GM21447 (cell line): ENCODE data around the gene PBX3.

Source experiments
- ATAC-seq: cut with Tn5 transposase; IDR thresholded peaks from one replicate; pipeline ENCODE4 v1.9.1; 2021; ENCODE audit not compliant: unreplicated experiment

PBX3 gene

DNA sequence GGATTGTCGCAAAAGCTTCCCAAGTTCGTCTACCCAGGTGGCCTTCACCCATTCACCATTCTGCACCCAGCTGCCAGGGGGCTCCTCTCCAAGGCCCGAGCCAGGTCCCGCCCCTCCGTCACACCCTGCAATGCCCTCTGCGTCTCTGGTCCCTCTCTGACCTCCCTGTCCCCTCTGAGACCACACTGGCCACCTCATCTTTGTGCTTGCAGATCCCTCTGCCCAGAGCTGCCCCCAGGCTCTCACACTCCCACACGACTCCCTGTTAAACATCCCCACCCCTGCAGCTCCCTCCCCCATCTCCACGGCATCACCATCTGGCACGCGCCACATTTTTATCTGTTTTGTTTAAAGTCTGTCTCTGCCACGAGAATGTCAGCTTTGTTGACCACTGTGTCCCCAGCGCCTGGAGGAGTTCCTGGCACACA, 243.6 kb downstream of the PBX3 start:
- ATAC-seq, result no peak

DNA sequence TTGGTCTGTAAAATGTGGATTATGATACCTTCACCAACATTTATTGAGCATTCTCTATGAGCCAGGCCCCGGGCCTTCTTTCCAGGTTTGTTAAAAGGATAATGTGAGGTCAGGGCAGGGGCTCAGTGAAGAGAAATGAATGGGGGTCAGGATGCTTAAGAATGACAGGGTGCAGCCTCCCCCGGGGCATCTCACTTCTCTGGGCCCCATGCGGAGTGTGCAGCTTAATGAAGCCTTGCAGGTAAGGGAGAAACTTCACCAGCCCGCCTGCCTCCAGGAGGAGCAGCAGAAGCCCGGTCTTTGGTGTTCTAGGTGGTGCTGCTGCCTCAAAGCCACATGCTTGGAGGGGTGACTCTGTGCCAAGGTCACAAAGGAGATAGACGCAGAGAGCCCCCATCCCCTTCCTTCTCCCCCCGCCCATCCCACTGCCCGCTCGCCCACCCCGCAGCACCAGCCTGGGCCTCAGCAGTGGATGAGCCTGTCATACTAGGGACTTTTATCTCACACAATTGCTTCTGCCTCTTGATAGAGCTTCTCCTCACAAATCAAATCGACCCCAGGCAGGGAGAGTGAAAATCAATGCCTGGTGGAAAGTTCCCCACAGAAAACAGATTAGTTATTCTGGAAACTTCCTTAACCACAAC, 244.8 kb downstream of the PBX3 start:
- ATAC-seq, result no peak

DNA sequence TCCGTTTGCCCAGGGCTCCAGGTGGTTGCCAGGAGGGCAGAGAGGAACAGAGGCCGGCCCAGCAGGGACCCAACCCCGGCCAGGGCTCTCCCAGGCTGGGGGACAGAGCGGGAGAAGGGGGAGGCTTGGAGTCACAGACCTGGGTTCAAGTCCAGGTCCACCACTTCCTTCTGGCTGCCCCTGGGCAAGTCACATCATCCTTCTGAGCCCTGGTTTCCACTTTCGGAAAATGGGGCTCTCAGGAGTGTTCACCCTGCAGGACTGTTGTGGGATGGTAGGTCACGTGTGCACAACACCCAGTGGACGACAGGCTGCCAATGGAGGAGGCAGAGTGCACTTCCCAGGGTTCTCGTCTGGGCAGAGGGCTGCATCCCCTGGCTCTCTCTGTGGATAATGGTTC, 245.4 kb downstream of the PBX3 start:
- no peak for ATAC-seq

DNA sequence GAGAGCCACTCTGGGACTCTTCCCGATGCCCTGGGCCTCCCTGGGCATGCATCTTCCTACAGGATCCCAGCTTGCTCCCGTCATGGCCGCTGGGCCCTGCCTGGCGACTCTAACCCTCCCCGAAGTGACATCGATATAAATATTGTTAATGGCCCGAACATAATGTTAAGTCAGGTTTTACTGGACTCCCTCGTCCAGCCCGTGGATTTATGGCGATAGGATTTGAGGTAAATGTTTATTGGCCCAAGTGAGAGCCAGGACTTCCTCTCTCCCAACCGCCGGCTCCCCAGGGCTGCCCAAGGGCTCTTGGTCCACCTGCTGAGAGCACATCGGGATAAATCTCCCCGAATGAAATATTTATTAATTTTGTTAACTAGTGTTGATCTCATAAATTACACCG, 246.3 kb downstream of the PBX3 start:
- ATAC-seq, result no peak

DNA sequence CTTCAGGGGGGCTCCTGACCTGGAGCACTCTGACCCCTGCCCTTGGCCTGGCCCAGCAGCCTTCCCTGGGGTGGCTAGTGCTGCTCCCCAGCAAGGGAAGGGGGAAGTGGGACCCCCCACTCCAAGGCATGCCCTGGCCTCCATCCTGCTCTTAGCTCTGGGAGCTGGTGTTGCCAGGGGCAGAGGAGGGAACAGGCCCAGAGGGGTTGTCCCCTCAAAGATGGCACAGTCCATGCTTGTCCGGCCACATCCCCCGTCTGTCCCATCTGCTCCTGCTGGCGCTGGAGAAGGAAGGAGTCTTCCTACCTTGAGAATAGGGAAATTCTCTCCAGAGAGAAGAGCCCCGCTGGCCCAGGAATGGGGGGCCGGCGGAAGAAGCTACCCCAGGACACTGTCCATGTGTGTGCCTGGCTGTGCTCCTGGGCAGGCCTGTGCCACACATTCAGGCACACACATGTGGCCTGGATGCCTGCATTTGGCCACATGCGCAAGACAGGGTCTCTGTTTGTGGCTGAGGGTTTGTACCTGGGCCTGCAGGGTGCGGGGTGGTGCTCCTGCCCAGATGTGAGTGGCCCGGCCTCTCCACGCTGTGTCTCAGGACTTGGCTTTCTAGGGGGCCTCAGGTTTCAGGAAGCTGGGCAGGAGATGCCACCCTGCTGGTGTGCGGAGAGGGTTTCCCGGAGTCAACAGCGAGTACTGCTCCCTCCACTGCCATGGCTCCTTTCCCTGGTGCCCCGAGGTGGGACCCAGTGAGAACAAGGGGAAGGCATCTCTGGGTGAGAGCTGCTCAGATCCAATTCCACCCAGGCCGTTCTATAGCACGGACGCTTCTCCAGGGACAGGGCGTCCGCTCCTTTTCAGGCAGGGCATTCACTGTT, 247.1 kb downstream of the PBX3 start:
- ATAC-seq, result no peak

DNA sequence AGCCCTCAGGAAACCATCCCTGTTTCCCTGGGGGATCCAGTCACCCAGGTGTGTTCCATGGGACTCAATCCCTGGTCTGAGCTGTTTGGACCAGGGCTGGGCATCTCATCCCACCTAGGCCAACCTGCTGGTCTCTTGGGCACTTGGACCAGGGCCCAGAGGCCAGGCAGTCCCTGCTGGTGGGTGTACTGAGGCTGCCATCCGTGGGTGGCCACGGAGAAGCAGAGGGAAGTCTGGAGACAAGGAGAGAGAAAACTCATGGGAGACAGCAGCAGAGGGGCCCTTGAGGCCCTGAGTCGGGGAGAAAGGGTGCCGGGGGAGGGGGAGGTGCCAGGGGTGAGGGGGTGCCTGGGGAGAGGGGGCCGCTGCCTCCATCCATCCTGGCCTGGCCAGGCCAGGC, 247.8 kb downstream of the PBX3 start:
- ATAC-seq, result no peak

DNA sequence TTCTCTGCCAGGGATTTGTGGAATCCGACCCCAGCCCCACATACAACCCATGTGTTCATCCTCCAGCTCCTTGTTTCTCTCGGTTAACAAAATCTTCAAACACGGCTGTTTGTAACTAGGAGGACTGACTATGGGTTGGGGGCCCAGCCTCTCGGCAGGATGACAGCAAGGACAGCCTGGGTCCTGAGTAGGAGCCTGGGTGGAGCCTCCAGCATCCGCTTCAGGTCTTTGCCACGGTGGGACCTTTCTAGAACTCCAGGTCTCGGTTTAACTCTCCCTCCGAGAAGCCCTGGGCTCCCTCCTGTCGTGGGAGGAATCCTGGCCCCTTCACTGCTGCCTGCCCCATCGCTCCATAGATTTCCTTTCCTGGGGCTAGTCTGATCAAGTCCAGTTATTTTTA, 248.5 kb downstream of the PBX3 start:
- no peak for ATAC-seq

DNA sequence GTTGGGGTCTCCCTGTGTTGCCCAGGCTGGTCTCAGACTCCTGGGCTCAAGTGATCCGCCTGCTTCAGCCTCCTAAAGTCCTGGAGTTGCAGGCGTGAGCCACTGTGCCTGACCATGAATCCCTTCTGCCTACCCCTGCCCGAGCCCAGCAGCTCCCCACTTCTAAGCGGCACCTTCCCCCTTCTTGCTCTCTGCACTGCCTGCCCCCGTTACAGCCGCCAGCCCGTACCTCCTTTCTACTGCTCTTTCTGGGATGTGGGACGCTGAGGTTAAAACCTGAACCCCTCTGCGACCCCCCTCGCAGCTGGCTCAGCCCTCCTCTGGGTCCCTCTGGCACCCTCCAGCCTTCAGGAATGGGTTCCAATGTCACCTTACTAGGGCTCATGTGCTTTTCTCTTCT, 249.6 kb downstream of the PBX3 start:
- ATAC-seq, result no peak

DNA sequence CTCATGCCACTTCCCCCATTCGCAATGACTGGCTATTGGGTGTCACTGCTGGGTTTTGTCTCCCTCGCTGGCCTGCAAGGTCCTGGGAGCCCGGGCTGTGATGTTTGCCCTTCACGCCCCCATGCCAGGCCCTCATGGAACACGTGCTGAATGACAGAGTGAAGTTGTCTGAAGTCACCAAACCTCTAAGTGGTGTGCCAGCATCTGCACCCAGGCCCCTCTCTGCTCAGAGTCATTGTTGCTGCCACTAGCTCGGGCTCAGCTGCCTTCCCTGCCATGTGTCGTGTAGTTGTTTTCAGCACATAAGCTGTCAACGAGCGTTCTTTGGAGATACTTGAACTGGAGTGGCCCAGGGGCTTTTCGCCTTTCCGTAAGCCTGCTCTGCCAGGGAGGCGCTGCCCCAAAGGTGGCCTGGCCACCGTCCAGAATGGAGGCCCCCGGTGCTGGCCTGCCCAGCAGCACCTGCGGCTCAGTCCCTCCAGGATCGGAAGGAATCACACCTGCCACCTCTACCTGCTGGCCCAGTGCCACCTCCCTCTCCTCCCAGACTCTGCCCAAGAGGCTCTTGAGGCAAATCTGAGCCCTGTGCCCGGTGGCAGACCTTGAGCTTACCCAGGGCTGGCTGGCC, 250.1 kb downstream of the PBX3 start:
- no peak for ATAC-seq

DNA sequence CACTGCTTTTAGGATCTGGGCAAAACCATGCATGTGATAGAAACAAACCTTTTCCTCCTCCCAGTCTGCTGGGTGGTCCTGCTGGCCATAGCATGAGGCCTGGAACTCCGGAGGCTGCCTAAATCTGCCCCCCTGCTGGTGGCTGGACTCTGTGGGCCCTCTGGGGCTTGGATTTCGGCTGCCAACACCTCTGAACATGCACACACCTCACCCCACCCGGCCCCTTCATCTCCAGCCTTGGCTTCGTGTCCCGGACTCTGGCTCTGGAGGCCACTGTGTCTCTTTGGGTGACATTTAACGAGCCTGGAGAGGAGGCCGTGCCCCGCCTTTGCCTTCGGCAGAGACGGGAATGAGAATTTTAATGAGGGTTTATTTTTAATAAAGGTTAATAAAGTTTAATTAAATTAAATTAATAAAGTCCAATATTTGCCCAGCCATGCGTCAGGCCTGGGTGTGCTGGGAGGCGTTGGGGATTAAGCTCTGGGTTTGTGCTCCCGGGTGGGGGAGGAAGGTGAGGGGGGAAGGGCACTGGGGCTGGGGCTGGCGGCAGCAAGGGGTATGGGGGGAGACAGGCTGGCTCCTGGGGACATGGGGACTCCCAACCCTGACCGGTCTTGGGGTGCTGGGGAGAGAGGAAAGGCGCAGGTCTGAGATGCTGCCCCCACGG, 251.8 kb downstream of the PBX3 start:
- ATAC-seq, result no peak

DNA sequence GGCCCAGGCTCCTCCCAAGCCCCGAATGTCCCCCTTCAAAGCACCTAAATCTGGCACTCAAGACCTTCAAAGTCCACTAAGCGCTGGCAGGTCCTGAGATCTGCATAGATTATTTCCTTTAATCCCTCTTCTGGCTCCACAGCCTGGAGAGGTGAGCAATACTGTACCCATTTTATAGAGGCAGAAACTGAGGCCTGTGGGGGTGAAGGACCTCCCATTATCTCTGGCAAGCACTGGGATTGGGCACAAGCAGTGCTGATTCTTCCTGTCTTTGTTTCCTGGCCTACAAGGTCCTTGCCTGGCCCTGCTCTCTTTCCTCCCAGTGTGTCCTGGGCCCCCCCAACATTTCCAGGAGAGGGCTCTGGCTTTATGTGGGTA, 252.3 kb downstream of the PBX3 start:
- ATAC-seq, result no peak

DNA sequence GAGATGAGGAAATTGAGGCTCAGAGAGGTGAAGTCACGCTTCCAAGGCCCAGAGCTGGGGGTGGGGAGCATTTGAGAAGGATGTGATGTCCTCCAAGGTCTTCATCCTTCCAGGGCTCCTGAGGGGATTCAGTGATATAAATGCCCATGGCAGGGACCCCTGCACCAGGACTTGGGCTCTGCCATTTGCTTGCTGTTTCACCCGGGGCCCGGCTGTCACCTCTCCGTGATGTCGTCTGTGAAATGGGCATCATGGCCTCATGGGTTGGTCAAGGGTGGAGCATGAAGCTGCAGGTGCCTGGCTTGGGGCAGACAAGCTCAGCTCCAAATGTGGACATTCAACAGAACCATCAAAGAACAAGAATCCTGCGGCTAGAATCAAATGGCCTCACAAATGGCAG, 253.1 kb downstream of the PBX3 start:
- no peak for ATAC-seq

DNA sequence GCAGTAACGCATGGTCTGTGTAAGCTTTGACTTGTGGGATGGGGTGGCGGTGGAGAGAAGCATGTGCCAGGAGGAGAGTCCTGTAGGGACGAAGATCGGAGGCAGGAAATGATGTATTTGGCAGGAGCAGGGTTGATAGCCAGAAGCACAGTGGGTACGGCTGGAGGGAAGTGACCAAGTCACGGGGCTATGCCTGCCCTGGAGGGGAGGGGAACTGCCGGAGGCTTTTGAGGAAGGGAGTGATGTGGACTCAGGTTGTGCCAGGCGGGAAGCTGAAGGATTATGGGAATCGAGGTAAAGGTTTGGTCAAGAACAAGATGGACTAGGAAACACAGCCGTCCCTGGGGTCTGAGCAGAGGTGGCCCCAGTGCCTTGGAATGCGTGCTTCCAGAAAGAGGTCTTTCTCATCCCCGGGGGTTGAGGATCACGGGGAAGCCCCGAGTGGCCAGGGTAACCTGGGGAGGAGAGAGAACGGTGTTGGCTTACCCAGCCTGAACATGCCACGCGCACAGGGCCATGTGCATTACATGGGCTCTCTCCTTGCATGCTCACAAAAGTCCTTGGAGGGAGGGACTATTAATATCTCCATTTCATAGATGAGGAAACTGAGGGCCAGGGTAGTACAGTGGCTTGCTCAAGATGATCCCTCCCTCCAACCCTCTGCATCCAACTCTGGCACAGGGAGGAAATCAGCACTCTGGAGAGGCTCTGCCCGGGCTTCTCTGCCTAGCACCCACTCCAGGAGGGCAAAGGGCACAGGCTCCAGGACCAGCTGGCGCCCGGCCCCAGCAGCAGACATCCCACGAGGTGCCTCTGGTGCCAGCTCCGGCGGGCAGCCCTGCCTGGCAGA, 253.8 kb downstream of the PBX3 start:
- ATAC-seq, result no peak

DNA sequence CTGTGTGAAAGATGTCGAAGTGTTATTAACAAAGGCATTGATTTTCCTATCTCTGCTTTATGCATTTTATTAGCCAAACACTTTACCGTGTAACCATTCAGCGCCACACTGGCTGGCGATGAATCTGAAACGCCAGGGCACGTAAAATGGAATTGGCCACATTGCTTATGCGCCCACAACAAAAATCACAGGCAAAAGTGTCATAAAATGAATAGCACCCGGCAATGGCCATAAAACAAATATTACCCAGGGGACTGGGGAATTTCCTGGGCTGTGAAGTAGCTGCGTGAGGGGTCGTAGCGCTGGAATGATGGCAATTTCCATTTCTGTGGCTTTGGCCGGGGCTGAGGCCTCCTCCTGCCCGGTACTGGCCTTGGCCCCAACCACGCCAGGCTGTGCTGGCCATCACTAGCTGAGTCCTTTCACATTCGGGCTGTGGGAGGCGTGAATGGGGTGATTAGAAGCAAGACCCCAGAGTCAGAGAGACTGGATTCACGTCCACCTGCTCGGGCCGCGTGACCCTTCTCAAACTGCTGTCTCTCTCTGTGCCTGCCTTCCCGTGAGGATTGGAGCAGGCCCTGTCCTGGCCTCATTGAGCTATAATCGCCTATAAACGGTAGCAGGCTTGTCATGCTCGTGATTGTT, 254.5 kb downstream of the PBX3 start:
- no peak for ATAC-seq

DNA sequence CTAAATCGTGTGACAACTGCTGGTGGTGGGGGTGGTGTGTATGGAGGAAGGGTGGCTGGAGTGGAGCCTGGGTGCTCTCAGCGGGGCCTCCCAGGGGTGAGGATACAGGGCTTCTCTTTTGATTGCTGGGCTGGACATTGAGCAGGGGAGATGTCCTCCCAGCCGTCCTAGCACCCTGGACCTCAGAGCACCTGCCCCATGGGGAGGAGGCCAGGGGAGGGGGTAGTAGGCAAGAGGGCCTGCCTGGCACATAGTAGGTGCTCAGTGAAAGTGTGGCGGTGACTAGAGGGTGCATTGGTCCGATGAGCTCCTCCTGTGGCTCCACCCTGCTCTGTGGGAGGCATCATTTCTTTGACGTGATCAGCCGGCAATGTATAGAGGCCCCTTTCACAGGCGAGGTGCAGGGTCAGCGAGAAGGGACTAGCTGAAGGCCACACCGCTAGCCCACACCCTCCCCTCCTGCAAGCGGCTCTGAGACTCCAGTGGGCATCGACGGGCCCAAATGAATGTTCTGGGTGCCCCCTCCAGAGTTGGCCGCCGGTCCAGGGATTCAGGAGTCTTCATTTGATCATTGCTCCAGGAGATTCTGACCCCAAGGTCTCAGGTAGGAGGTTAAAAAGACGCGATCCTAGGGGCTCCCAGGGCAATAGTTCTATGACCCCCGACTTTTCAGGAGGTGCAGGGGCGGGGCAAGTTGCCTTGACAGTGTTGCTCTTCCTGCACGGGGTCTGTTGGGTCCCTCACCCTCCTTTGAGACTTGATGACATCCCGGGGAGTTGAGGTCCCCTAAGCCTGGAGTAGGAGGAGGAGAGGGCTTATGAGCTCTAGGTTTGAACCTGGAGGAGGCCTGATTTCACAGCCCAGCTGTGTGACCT, 255.5 kb downstream of the PBX3 start:
- ATAC-seq, result no peak

DNA sequence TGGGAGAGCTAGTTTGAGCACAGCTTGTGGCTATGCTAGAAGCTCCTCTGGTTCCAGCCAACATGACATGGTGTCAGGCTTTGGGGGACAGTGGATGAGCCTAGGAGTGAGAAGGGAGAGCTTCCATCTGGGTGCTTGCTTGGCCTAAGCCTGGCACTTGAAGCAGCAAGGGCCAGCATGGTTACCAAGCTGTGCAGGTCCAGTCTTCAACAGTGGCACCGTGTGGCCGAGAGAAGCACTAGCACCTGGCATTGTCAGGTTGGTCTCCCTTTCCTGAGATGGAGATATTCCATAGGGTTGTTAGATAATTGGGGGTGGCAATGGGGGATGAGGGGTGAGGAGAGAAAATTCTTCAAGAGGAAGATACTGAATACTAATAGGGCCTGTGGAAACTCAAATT, 261.9 kb downstream of the PBX3 start:
- no peak for ATAC-seq

DNA sequence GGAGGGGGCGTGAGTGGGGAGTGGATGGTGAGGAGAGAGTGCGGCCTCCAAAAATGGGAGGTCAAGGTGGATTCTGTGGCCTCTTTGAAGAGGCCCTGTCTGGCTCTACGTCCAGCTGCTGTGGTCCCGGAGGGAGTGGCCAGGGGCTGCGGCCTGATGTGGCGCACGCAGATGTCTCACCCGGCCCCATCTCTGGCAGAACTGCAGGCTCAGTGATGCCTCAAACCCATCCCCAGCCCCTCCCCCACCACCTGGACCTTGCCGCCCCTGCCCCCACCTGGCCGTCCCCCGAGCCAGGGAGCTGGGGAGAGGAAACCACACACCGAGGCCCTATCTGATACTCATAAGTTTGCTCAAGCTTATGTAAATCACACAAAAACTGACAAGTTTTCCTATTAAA, 267.6 kb downstream of the PBX3 start:
- no peak for ATAC-seq

DNA sequence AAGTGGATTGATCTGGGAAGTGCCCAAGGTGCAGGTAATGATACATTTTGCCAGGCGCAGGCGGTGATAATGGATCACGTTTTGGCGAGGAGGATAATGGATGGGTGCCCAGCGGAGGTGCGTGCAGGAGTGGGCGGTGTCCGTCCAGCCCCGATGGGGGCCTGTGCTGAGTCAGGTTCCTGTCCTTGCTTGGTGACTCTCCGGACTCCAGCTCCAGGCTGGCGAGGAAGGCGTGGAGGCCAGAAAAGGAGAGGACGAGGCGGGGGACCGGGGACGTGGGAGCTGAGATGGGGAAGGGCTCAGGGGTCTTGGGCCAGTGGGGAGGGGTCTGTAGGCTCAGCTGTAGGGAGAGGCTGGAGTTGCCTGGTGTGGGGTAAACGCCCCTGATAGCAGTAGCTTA, 268.3 kb downstream of the PBX3 start:
- ATAC-seq, result no peak

DNA sequence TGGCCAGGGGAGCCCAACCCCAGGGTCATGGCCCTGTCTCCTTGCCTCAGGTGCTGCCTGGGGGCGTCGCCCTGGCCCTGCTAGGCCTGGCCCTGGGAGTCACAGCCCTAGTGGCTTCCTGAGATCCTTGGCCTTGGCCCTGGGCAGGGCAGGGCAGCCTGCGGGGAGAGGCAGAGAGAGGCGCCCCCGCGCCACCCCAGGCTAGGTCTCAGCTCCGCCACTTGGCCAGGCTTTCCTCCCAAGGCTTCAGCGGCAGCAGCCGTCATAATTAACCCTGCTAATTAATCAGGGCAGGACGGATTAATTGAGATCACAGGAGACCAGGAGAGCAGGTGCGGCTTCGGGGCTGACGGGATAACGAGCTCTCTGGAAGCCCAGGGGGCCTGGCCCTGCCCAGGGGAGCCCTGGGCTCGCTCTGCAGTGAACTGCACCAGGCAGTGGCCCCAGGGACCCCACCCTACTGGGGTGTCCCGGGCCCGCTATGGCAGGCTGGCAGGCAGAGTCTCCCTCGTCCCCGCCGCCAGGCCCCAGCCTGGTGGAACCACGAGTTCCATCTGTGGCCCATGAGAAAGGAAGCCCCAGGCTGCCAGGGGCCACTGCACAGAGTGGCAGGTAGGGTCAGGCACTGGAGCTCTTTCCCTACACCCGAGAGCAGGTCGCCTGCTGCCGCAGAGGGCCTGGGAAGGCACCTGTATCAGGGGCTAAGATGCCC, 269.6 kb downstream of the PBX3 start:
- ATAC-seq, result no peak
